GM23248 (cell line): ENCODE measurements around the gene BAD.

Source experiments
- EZH2 ChIP-seq: fragments of 200-600 bp; sonication (generic); IDR thresholded peaks from 2 replicates; pipeline ENCODE4 v1.6.1; 2018; ENCODE audit warnings: antibody characterized with exemption, mild to moderate bottlenecking; ENCODE audit not compliant: insufficient read depth, poor library complexity, severe bottlenecking
- EZH2phosphoT487 ChIP-seq: fragments of 200-600 bp; sonication (generic); IDR thresholded peaks from 2 replicates; pipeline ENCODE4 v1.6.1; 2018; ENCODE audit warnings: antibody characterized with exemption, moderate library complexity, mild to moderate bottlenecking, low read depth; ENCODE audit not compliant: insufficient read depth

- TF ChIP-seq EZH2 = no peak
- TF ChIP-seq EZH2phosphoT487 = no peak
Observed at GRCh38 chr11:64263947-64264317, 20.5 kb downstream of the BAD start.
